ENCODE results near the gene TRIM10. TPM values are rescaled to one million over a fixed set of nuclear protein-coding genes. Genes with fewer than 3 reads are reported as not detected.
A peak's percentile ranks its signal among the peaks of the same experiment; 100 is the strongest.

Gene TRIM10
- total RNA-seq, 1 donor from 2014 or later: not detected

DNA sequence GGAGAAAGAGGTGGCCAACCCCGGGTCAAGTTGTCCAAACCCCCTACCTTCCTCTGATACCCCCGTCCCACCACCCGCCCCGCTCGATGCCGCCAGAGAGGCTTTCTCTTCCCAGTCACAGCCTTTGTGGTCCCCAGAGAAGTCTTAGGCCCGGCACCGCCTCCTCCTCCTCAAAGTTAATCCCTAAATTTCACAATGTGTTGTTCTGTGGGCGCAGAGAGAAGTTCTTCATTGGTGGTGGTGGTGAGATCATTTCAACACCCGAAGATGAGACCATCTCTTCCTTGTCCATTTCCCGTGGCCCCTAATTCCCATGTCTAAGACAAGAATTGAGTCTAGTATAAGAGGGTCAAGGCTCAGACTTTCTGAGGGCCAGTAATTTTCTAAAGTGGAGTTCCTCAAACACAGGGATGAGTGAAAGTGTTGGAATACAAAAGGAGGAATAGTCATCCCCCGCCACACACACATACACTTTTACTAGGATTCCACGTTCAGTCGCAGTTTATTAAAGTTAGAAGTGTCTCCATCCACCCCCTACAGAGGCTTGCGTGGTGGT is 58.5 kb downstream of the TRIM10 start:
- peaks cover 71% of the 10 kb centered on the region for H3K27me3 ChIP-seq (ENCODE audit: low read depth)
- peak overlapping the region; percentile 65 for H3K4me3 ChIP-seq
- H3K4me1 ChIP-seq: peaks cover 36% of the 10 kb centered on the region
- no peaks in the 10 kb centered on the region for H3K9me3 ChIP-seq (replicated peaks)
- DNase-seq: peak; percentile 31
- H3K27ac ChIP-seq (replicated peaks): peak overlapping the region; percentile 76
- no peaks in the 10 kb centered on the region for H3K36me3 ChIP-seq
- TF ChIP-seq, protein P1, sequence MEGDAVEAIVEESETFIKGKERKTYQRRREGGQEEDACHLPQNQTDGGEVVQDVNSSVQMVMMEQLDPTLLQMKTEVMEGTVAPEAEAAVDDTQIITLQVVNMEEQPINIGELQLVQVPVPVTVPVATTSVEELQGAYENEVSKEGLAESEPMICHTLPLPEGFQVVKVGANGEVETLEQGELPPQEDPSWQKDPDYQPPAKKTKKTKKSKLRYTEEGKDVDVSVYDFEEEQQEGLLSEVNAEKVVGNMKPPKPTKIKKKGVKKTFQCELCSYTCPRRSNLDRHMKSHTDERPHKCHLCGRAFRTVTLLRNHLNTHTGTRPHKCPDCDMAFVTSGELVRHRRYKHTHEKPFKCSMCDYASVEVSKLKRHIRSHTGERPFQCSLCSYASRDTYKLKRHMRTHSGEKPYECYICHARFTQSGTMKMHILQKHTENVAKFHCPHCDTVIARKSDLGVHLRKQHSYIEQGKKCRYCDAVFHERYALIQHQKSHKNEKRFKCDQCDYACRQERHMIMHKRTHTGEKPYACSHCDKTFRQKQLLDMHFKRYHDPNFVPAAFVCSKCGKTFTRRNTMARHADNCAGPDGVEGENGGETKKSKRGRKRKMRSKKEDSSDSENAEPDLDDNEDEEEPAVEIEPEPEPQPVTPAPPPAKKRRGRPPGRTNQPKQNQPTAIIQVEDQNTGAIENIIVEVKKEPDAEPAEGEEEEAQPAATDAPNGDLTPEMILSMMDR (IDR thresholded peaks at IDR 0.05; ENCODE audit: borderline replicate concordance): no peak
- intact Hi-C loops (cut with micrococcal nuclease): loop anchor here (2.0 kb wide), 1 partner anchor 36 kb away; the partner anchor contains the start of gene PPP1R11

Other genes with a start within 250 kb of the TRIM10 start
- gene HLA-A, start 218.7 kb downstream of the TRIM10 start, total RNA-seq: 252 TPM
- gene POLR1H, start 99.9 kb downstream of the TRIM10 start, total RNA-seq: 17.5 TPM
- gene PPP1R11, start 94.0 kb downstream of the TRIM10 start, total RNA-seq: 45.3 TPM
- not detected for gene RNF39, start 85.4 kb downstream of the TRIM10 start, total RNA-seq
- gene TRIM31, start 48.1 kb downstream of the TRIM10 start, total RNA-seq: not detected
- not detected for gene TRIM40, start 25.1 kb downstream of the TRIM10 start, total RNA-seq
- gene TRIM15, start 2.3 kb upstream of the TRIM10 start, total RNA-seq: not detected
- gene TRIM26, start 52.2 kb upstream of the TRIM10 start, total RNA-seq: 19.9 TPM
- 7.7 TPM for gene TRIM39, start 165.7 kb upstream of the TRIM10 start, total RNA-seq
- 25.7 TPM for gene RPP21, start 183.9 kb upstream of the TRIM10 start, total RNA-seq

Data from left ventricle myocardium inferior (tissue), 1 donor.